Keratinocyte (primary cell): ENCODE results near the gene ACSL6.

ENCODE experiments used
- EZH2 ChIP-seq: IDR thresholded peaks from one replicate; pipeline ENCODE4 v1.6.1; 2012; ENCODE audit warnings: inconsistent platforms, mild to moderate bottlenecking, low read length, moderate library complexity
- TF ChIP-seq, protein P1 (sequence below), 3 experiments: IDR thresholded peaks in 1 of 3; conservative IDR thresholded peaks in 1 of 3; optimal IDR thresholded peaks in 1 of 3; 2 replicates in 2 of 3; 3 replicates in 1 of 3; pipeline versions ENCODE3 to v1.5.1; 2011; ENCODE audit warnings: low read length in 3 of 3, mild to moderate bottlenecking in 3 of 3, moderate library complexity in 2 of 3, control low read depth in 1 of 3, inconsistent platforms in 1 of 3; ENCODE audit not compliant: insufficient read depth in 2 of 3; ENCODE audit errors: extremely low read depth in 1 of 3

DNA sequence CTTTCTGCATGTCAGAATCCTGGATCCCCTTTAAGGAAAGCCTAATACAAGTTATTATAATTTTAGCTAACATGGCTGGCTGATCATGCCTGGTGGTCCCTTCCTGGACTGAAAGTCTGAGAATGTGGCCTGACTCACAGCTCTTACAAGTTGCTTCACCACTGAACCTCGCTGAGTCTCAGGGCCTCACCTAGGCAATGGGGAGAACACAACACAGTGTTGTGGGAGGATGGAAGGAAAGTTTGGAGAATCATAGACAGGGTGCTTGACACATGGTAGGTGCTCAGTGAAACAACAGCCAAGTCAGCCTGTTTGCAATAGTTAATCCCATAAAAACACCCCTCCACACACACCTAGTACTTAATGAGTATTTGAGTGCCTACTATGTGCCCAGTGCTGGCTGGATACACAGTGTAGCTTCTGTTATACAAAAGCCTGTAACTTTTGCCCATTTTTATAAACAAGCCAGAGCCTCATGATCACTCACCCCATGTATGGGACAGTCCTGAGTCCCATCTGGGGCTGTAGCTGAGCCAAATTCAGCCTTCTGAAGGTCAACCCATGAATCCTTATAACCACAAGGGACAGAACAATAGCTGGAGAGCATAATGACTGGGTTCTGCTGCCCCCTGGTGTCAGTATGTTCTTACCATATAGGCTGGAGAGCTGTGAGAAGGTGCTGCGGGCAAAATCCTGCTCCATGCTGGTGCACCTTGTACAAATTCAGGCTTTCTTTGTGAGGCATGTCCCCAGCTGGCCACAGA is 3.9 kb downstream of the ACSL6 start:
- no peak for TF ChIP-seq EZH2
- TF ChIP-seq, protein P1, sequence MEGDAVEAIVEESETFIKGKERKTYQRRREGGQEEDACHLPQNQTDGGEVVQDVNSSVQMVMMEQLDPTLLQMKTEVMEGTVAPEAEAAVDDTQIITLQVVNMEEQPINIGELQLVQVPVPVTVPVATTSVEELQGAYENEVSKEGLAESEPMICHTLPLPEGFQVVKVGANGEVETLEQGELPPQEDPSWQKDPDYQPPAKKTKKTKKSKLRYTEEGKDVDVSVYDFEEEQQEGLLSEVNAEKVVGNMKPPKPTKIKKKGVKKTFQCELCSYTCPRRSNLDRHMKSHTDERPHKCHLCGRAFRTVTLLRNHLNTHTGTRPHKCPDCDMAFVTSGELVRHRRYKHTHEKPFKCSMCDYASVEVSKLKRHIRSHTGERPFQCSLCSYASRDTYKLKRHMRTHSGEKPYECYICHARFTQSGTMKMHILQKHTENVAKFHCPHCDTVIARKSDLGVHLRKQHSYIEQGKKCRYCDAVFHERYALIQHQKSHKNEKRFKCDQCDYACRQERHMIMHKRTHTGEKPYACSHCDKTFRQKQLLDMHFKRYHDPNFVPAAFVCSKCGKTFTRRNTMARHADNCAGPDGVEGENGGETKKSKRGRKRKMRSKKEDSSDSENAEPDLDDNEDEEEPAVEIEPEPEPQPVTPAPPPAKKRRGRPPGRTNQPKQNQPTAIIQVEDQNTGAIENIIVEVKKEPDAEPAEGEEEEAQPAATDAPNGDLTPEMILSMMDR (optimal IDR thresholded peaks at IDR 0.05 in 1 of 3, IDR thresholded peaks at IDR 0.05 in 1 of 3, conservative IDR thresholded peaks at IDR 0.05 in 1 of 3; ENCODE audit: extremely low read depth in 1 of 3, insufficient read depth in 2 of 3, low read length in 3 of 3) = peak; percentile 81 to 89 (median 84)
